Loucy (cell line): Measurements from ENCODE around the gene EDC4.
"Not testable (repeated sequence)": the region's sequence is repeated elsewhere in the genome, so short reads cannot be mapped to it uniquely, and the experiment has no call there.

Experiments used
- H2AFZ ChIP-seq: fragments of 200-600 bp; sonication (generic); 2 replicates; pipeline ENCODE4 v1.6.0; 2016; ENCODE audit warnings: antibody characterized with exemption, mild to moderate bottlenecking, low read length, moderate library complexity
- H3F3A ChIP-seq: fragments of 200-600 bp; 2 replicates; pipeline ENCODE4 v1.6.0; 2016; ENCODE audit warnings: antibody characterized with exemption, low read depth, mild to moderate bottlenecking
- H3K27me3 ChIP-seq: fragments of 200-600 bp; sonication (generic); 2 replicates; pipeline ENCODE4 v1.6.1; 2014; ENCODE audit warnings: low read length, mild to moderate bottlenecking; ENCODE audit not compliant: insufficient read depth, poor library complexity, severe bottlenecking
- H3K36me3 ChIP-seq: fragments of 200-600 bp; sonication (generic); 2 replicates; pipeline ENCODE4 v1.6.1; 2016; ENCODE audit warnings: low read length; ENCODE audit not compliant: insufficient read depth
- H3K4me1 ChIP-seq: fragments of 200-600 bp; sonication (generic); 2 replicates; pipeline ENCODE4 v1.5.1; 2014; ENCODE audit warnings: low read length, mild to moderate bottlenecking; ENCODE audit not compliant: insufficient read depth, poor library complexity, severe bottlenecking
- H3K4me2 ChIP-seq: fragments of 200-600 bp; sonication (generic); 2 replicates; pipeline ENCODE4 v1.6.0; 2014; ENCODE audit warnings: antibody characterized with exemption, low read length, low read depth, mild to moderate bottlenecking; ENCODE audit not compliant: poor library complexity, severe bottlenecking
- H3K4me3 ChIP-seq: fragments of 200-600 bp; sonication (generic); 2 replicates; pipeline ENCODE4 v1.5.1; 2014; ENCODE audit warnings: low read length, mild to moderate bottlenecking, mixed read lengths; ENCODE audit not compliant: poor library complexity, severe bottlenecking
- H3K79me2 ChIP-seq: fragments of 200-600 bp; sonication (generic); 2 replicates; pipeline ENCODE4 v1.6.1; 2014; ENCODE audit warnings: low read length; ENCODE audit not compliant: insufficient read depth
- H3K9ac ChIP-seq: fragments of 200-600 bp; sonication (generic); 2 replicates; pipeline ENCODE4 v1.6.0; 2014; ENCODE audit warnings: mild to moderate bottlenecking, low read depth, low read length, moderate library complexity; ENCODE audit not compliant: poor library complexity, severe bottlenecking
- H3K9me2 ChIP-seq: fragments of 200-600 bp; sonication (generic); replicated peaks from 2 replicates; pipeline ENCODE4 v1.6.1; 2016; ENCODE audit warnings: low read depth, low read length, mixed read lengths
- H3K9me3 ChIP-seq: fragments of 200-600 bp; sonication (generic); 2 replicates; pipeline ENCODE4 v1.6.1; 2014; ENCODE audit warnings: mild to moderate bottlenecking, antibody characterized with exemption, low read length, low read depth; ENCODE audit not compliant: insufficient read depth
- H4K20me1 ChIP-seq: fragments of 200-600 bp; sonication (generic); 2 replicates; pipeline ENCODE4 v1.6.0; 2014; ENCODE audit warnings: antibody characterized with exemption, low read length, mild to moderate bottlenecking; ENCODE audit not compliant: insufficient read depth, poor library complexity, severe bottlenecking
- CTCF ChIP-seq: fragments of 200-600 bp; sonication (generic); conservative IDR thresholded peaks from 2 replicates; pipeline ENCODE4 v1.5.1; 2014; ENCODE audit warnings: mild to moderate bottlenecking, antibody characterized with exemption, low read length
- EZH2phosphoT487 ChIP-seq: fragments of 200-600 bp; IDR thresholded peaks from 2 replicates; pipeline ENCODE4 v1.6.1; 2018; ENCODE audit warnings: antibody characterized with exemption, mild to moderate bottlenecking, moderate library complexity, borderline replicate concordance

Gene EDC4

GRCh38 chr16:67860589-67861398 is 12.1 kb upstream of the EDC4 start:
- H3K9ac ChIP-seq: no peak overlapping the region
- TF ChIP-seq EZH2phosphoT487 (no peak), CTCF (no peak)
- H3K79me2 ChIP-seq: peaks cover 82% of the 10 kb centered on the region
- H3K4me3 ChIP-seq: no peak overlapping the region
- peaks cover 28% of the 10 kb centered on the region; the same call in 1 of the 2 replicates for H3K36me3 ChIP-seq
- H3K4me1 ChIP-seq: peaks cover 11% of the 10 kb centered on the region
- no peaks in the 10 kb centered on the region for H3K9me3 ChIP-seq
- H3K4me2 ChIP-seq: no peak overlapping the region
- no peaks in the 10 kb centered on the region for H3K27me3 ChIP-seq
- no peaks in the 10 kb centered on the region for H3F3A ChIP-seq
- no peaks in the 10 kb centered on the region for H3K9me2 ChIP-seq
- H2AFZ ChIP-seq: no peak overlapping the region
- peaks cover 42% of the 10 kb centered on the region for H4K20me1 ChIP-seq

GRCh38 chr16:67861877-67862276 is 11.0 kb upstream of the EDC4 start:
- no peaks in the 10 kb centered on the region for H3F3A ChIP-seq
- no peak overlapping the region for H3K4me3 ChIP-seq
- TF ChIP-seq EZH2phosphoT487 (no peak), CTCF (no peak)
- H3K36me3 ChIP-seq: peaks cover 39% of the 10 kb centered on the region; the same call in 1 of the 2 replicates
- H3K27me3 ChIP-seq: no peaks in the 10 kb centered on the region
- peaks cover 32% of the 10 kb centered on the region for H4K20me1 ChIP-seq
- H2AFZ ChIP-seq: no peak overlapping the region
- H3K79me2 ChIP-seq: peaks cover 71% of the 10 kb centered on the region
- no peak overlapping the region for H3K9ac ChIP-seq
- H3K4me1 ChIP-seq: peaks cover 10% of the 10 kb centered on the region
- H3K9me3 ChIP-seq: no peaks in the 10 kb centered on the region
- no peak overlapping the region for H3K4me2 ChIP-seq
- no peaks in the 10 kb centered on the region for H3K9me2 ChIP-seq

GRCh38 chr16:67862623-67863583 is 9.9 kb upstream of the EDC4 start:
- Histone ChIP-seq H3K4me1 (no peaks in the 10 kb centered on the region), H2AFZ (no peak overlapping the region), H3K4me3 (no peak overlapping the region), H3K9ac (no peak overlapping the region), H3K9me2 (no peaks in the 10 kb centered on the region), H3K79me2 (peaks cover 61% of the 10 kb centered on the region), H4K20me1 (peaks cover 22% of the 10 kb centered on the region), H3K4me2 (no peak overlapping the region), H3K27me3 (no peaks in the 10 kb centered on the region), H3F3A (no peaks in the 10 kb centered on the region), H3K36me3 (peaks cover 50% of the 10 kb centered on the region; the same call in 1 of the 2 replicates), H3K9me3 (no peaks in the 10 kb centered on the region)
- TF ChIP-seq EZH2phosphoT487: no peak

GRCh38 chr16:67864044-67864443 is 8.8 kb upstream of the EDC4 start:
- H3K36me3 ChIP-seq: peaks cover 60% of the 10 kb centered on the region; the same call in 1 of the 2 replicates
- H2AFZ ChIP-seq, H3K4me1 ChIP-seq, H3K4me2 ChIP-seq, H3K9me2 ChIP-seq, H3K9ac ChIP-seq, H3K9me3 ChIP-seq, H3K4me3 ChIP-seq, H3K27me3 ChIP-seq, H3F3A ChIP-seq: not testable (repeated sequence)
- peaks cover 19% of the 10 kb centered on the region for H4K20me1 ChIP-seq
- H3K79me2 ChIP-seq: peaks cover 50% of the 10 kb centered on the region
